Mesodermal cell (in vitro differentiated cells): ENCODE measurements around the gene PADI1.

Experiments used
- H3K27ac ChIP-seq: 2 replicates; pipeline ENCODE4 v1.7.0; 2013; ENCODE audit warnings: mild to moderate bottlenecking, low read depth, low read length, moderate library complexity; ENCODE audit not compliant: severe bottlenecking
- H3K36me3 ChIP-seq: 2 replicates; pipeline ENCODE4 v1.7.1; 2013; ENCODE audit warnings: mild to moderate bottlenecking, low read length, moderate library complexity; ENCODE audit not compliant: control insufficient read depth, insufficient read depth
- H3K4me1 ChIP-seq: one replicate; pipeline ENCODE4 v1.7.1; 2013; ENCODE audit warnings: mild to moderate bottlenecking, low read length; ENCODE audit not compliant: insufficient read depth, control insufficient read depth, poor library complexity, severe bottlenecking
- H3K4me3 ChIP-seq: 2 replicates; pipeline ENCODE4 v1.7.0; 2013; ENCODE audit warnings: low read length, control low read depth, mild to moderate bottlenecking; ENCODE audit not compliant: insufficient read depth, poor library complexity, severe bottlenecking; ENCODE audit errors: extremely low read depth
- H3K9me3 ChIP-seq: 2 replicates; pipeline ENCODE4 v1.7.1; 2013; ENCODE audit warnings: mild to moderate bottlenecking, low read length, moderate library complexity; ENCODE audit not compliant: control insufficient read depth
- WGBS, 2 experiments: methylation state at CpG; one replicate each; pipeline ENCODE4 v1.1.5; 2013; ENCODE audit warnings: missing lambda C conversion rate in 2 of 2; ENCODE audit not compliant: insufficient coverage in 2 of 2; 5-methylcytosine and 5-hydroxymethylcytosine counted together

PADI1 gene

GRCh38 chr1:17246971-17247370 lies 42.0 kb downstream of the PADI1 start:
- Histone ChIP-seq H3K27ac (no peak overlapping the region), H3K4me3 (no peak overlapping the region), H3K9me3 (no peaks in the 10 kb centered on the region), H3K4me1 (peaks cover 8% of the 10 kb centered on the region), H3K36me3 (no peaks in the 10 kb centered on the region)
- 86 to 100% methylated on average over 1 to 2 of the region's 2 CpGs for WGBS, 2 experiments

GRCh38 chr1:17248781-17249180 lies 43.9 kb downstream of the PADI1 start, which contains the start of gene PADI3:
PADI3 (plus strand) TSS chr1:17249098; CDS start chr1:17249138, 40 bp downstream.
- Histone ChIP-seq H3K4me1 (peaks cover 8% of the 10 kb centered on the region), H3K27ac (no peak within 1 kb of the TSS), H3K9me3 (no peaks in the 10 kb centered on the region), H3K36me3 (no peaks in the 10 kb centered on the region), H3K4me3 (no peak within 1 kb of the TSS)
- 88 to 95% methylated on average over 7 of the region's 9 CpGs for WGBS, 2 experiments

GRCh38 chr1:17250601-17251000 lies 45.7 kb downstream of the PADI1 start:
- 84 to 97% methylated on average over 4 to 6 of the region's 7 CpGs for WGBS, 2 experiments
- peaks cover under 1% of the 10 kb centered on the region for H3K4me1 ChIP-seq
- no peak overlapping the region for H3K27ac ChIP-seq
- no peaks in the 10 kb centered on the region for H3K36me3 ChIP-seq
- no peaks in the 10 kb centered on the region for H3K9me3 ChIP-seq
- H3K4me3 ChIP-seq = no peak overlapping the region

- H3K4me1 ChIP-seq = no peaks in the 10 kb centered on the region
- no peaks in the 10 kb centered on the region for H3K9me3 ChIP-seq
- H3K4me3 ChIP-seq = no peak overlapping the region
- 83 to 92% methylated on average over 5 of the region's 5 CpGs for WGBS, 2 experiments
- no peak overlapping the region for H3K27ac ChIP-seq
- no peaks in the 10 kb centered on the region for H3K36me3 ChIP-seq
These were observed 46.3 kb downstream of the PADI1 start for GRCh38 chr1:17251246-17251645.

GRCh38 chr1:17251701-17252376 lies 46.9 kb downstream of the PADI1 start:
- 46 to 56% methylated on average over 2 to 3 of the region's 3 CpGs for WGBS, 2 experiments
- Histone ChIP-seq H3K4me3 (no peak overlapping the region), H3K9me3 (no peaks in the 10 kb centered on the region), H3K27ac (no peak overlapping the region), H3K36me3 (no peaks in the 10 kb centered on the region), H3K4me1 (no peaks in the 10 kb centered on the region)

GRCh38 chr1:17255336-17255735 lies 50.4 kb downstream of the PADI1 start:
- no peaks in the 10 kb centered on the region for H3K9me3 ChIP-seq
- H3K4me3 ChIP-seq = no peak overlapping the region
- 76 to 83% methylated on average over 3 to 5 of the region's 5 CpGs for WGBS, 2 experiments
- no peak overlapping the region for H3K27ac ChIP-seq
- H3K4me1 ChIP-seq = peaks cover 7% of the 10 kb centered on the region
- no peaks in the 10 kb centered on the region for H3K36me3 ChIP-seq

GRCh38 chr1:17258116-17258757 lies 53.3 kb downstream of the PADI1 start:
- 83 to 91% methylated on average over 4 to 8 of the region's 9 CpGs for WGBS, 2 experiments
- Histone ChIP-seq H3K4me3 (no peak overlapping the region), H3K36me3 (no peaks in the 10 kb centered on the region), H3K9me3 (no peaks in the 10 kb centered on the region), H3K27ac (no peak overlapping the region), H3K4me1 (peaks cover 7% of the 10 kb centered on the region)

GRCh38 chr1:17258758-17259130 lies 53.8 kb downstream of the PADI1 start:
- Histone ChIP-seq H3K27ac (no peak overlapping the region), H3K9me3 (no peaks in the 10 kb centered on the region)

GRCh38 chr1:17259233-17259873 lies 54.4 kb downstream of the PADI1 start:
- no peak overlapping the region for H3K27ac ChIP-seq
- no peaks in the 10 kb centered on the region for H3K36me3 ChIP-seq
- no peak overlapping the region for H3K4me3 ChIP-seq
- no peaks in the 10 kb centered on the region for H3K9me3 ChIP-seq
- 86 to 89% methylated on average over 19 to 23 of the region's 24 CpGs for WGBS, 2 experiments
- H3K4me1 ChIP-seq = peaks cover 7% of the 10 kb centered on the region

More at GRCh38 chr1:17258758-17259130, 53.8 kb downstream of the PADI1 start:
- no peaks in the 10 kb centered on the region for H3K36me3 ChIP-seq
- peaks cover 7% of the 10 kb centered on the region for H3K4me1 ChIP-seq
- 94 to 96% methylated on average over 4 to 6 of the region's 6 CpGs for WGBS, 2 experiments
- no peak overlapping the region for H3K4me3 ChIP-seq

- 82 to 92% methylated on average over 4 to 5 of the region's 7 CpGs for WGBS, 2 experiments
- no peaks in the 10 kb centered on the region for H3K36me3 ChIP-seq
- H3K9me3 ChIP-seq = no peaks in the 10 kb centered on the region
- H3K27ac ChIP-seq = no peak overlapping the region
- no peak overlapping the region for H3K4me3 ChIP-seq
- H3K4me1 ChIP-seq = peaks cover 12% of the 10 kb centered on the region
These were observed 55.3 kb downstream of the PADI1 start for GRCh38 chr1:17260264-17260663.

- 97 to 100% methylated on average over 3 of the region's 5 CpGs for WGBS, 2 experiments
- Histone ChIP-seq H3K4me3 (no peak overlapping the region), H3K36me3 (no peaks in the 10 kb centered on the region), H3K4me1 (peaks cover 15% of the 10 kb centered on the region), H3K9me3 (no peaks in the 10 kb centered on the region), H3K27ac (no peak overlapping the region)
These were observed 55.8 kb downstream of the PADI1 start for GRCh38 chr1:17260738-17261137.
